Astrocyte (in vitro differentiated cells and primary cell): ENCODE results near the gene PDIA5. TPM values are rescaled to one million over a fixed set of nuclear protein-coding genes. Genes with fewer than 3 reads are reported as not detected.

Experiments used
- DNase-seq: peaks from one replicate; pipeline ENCODE4 v3.0.0-alpha.2; 2010; ENCODE audit warnings: low read depth
- FAIRE-seq: peaks from 2 replicates; lab custom pipeline; 2011; peaks lifted over from hg19 to GRCh38; lab: Jason Lieb, UNC
- H2AFZ ChIP-seq: 2 replicates; pipeline ENCODE4 v1.6.0; 2012; ENCODE audit warnings: low read depth, low read length, inconsistent platforms
- H3K27ac ChIP-seq: 2 replicates; pipeline ENCODE4 v1.5.1; 2011; ENCODE audit warnings: low read depth, low read length, inconsistent platforms
- H3K27me3 ChIP-seq: 2 replicates; pipeline ENCODE4 v1.6.0; 2011; ENCODE audit warnings: low read length, inconsistent platforms; ENCODE audit not compliant: insufficient read depth
- H3K36me3 ChIP-seq: 2 replicates; pipeline ENCODE4 v1.5.1; 2011; ENCODE audit warnings: low read length, inconsistent platforms; ENCODE audit not compliant: insufficient read depth
- H3K4me1 ChIP-seq: 2 replicates; pipeline ENCODE4 v1.5.1; 2011; ENCODE audit warnings: low read length, inconsistent platforms; ENCODE audit not compliant: insufficient read depth
- H3K4me2 ChIP-seq: 2 replicates; pipeline ENCODE4 v1.6.0; 2012; ENCODE audit warnings: low read length, inconsistent platforms
- H3K4me3 ChIP-seq: 2 replicates; pipeline ENCODE4 v1.5.1; 2011; ENCODE audit warnings: low read depth, mild to moderate bottlenecking, low read length, inconsistent platforms; ENCODE audit not compliant: insufficient read depth
- H3K79me2 ChIP-seq: 2 replicates; pipeline ENCODE4 v1.6.0; 2012; ENCODE audit warnings: mild to moderate bottlenecking, low read length, inconsistent platforms; ENCODE audit not compliant: insufficient read depth
- H3K9ac ChIP-seq: 2 replicates; pipeline ENCODE4 v1.6.0; 2012; ENCODE audit warnings: mild to moderate bottlenecking, low read length, inconsistent platforms
- H3K9me3 ChIP-seq: 2 replicates; pipeline ENCODE4 v1.5.1; 2012; ENCODE audit warnings: low read depth, mild to moderate bottlenecking, low read length, inconsistent platforms; ENCODE audit not compliant: insufficient read depth
- H4K20me1 ChIP-seq: 2 replicates; pipeline ENCODE4 v1.6.0; 2012; ENCODE audit warnings: low read length, inconsistent platforms; ENCODE audit not compliant: insufficient read depth
- H3K27ac Mint-ChIP-seq: one replicate; pipeline ENCODE4 v1.8.0; 2021; ENCODE audit warnings: mild to moderate bottlenecking, mixed read lengths; ENCODE audit not compliant: unreplicated experiment
- H3K27me3 Mint-ChIP-seq: one replicate; pipeline ENCODE4 v1.8.0; 2021; ENCODE audit warnings: low read depth, mixed read lengths; ENCODE audit not compliant: unreplicated experiment
- H3K36me3 Mint-ChIP-seq: one replicate; pipeline ENCODE4 v1.8.0; 2021; ENCODE audit warnings: low read depth, mixed read lengths; ENCODE audit not compliant: unreplicated experiment
- H3K4me1 Mint-ChIP-seq: one replicate; pipeline ENCODE4 v1.8.0; 2021; ENCODE audit warnings: low read depth, mixed read lengths; ENCODE audit not compliant: unreplicated experiment
- H3K4me3 Mint-ChIP-seq: one replicate; pipeline ENCODE4 v1.8.0; 2021; ENCODE audit warnings: mild to moderate bottlenecking, moderate library complexity, mixed read lengths; ENCODE audit not compliant: unreplicated experiment
- H3K9me3 Mint-ChIP-seq: one replicate; pipeline ENCODE4 v1.8.0; 2021; ENCODE audit warnings: mild to moderate bottlenecking, mixed read lengths; ENCODE audit not compliant: unreplicated experiment
- EZH2 ChIP-seq: IDR thresholded peaks from 2 replicates; pipeline ENCODE4 v1.6.1; 2012; ENCODE audit warnings: mild to moderate bottlenecking, low read length, inconsistent platforms; ENCODE audit not compliant: insufficient read depth
- total RNA-seq: library from RNA; stranded (reverse); gene quantifications from 2 replicates; pipeline ENCODE4 v1.2.1, GENCODE V29; 2021
- TF ChIP-seq, protein P1 (sequence below): IDR thresholded peaks from 2 replicates; pipeline ENCODE4 v1.5.1; 2011; ENCODE audit warnings: low read depth, mild to moderate bottlenecking, inconsistent platforms, low read length, moderate library complexity; ENCODE audit not compliant: insufficient read depth

PDIA5 gene
- total RNA-seq, 1 donor from 2014 or later, result 77.5 TPM

DNA sequence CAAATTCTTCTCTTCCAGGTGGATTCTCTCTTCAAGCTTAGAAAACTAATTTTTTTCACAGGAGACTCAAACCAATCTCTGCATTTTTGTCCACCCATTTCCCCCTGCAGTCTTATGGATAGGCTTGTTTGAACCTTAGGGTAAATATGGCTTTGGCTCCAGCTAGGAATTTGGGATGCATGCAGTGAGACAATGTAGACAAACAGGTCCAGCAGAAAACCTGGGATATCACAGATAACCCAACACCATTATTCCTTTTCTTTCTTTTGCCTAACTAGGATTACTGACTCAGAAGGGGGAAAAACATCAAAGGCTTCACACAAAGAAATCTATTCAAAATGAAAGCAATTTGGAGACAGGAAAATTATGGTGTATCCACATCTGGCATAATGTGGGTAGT is 28.1 kb upstream of the PDIA5 start:
- H4K20me1 ChIP-seq, result no peaks in the 10 kb centered on the region
- H3K27ac Mint-ChIP-seq, result no peak overlapping the region
- no peaks in the 10 kb centered on the region for H3K4me1 ChIP-seq
- TF ChIP-seq EZH2, result no peak
- TF ChIP-seq, protein P1, sequence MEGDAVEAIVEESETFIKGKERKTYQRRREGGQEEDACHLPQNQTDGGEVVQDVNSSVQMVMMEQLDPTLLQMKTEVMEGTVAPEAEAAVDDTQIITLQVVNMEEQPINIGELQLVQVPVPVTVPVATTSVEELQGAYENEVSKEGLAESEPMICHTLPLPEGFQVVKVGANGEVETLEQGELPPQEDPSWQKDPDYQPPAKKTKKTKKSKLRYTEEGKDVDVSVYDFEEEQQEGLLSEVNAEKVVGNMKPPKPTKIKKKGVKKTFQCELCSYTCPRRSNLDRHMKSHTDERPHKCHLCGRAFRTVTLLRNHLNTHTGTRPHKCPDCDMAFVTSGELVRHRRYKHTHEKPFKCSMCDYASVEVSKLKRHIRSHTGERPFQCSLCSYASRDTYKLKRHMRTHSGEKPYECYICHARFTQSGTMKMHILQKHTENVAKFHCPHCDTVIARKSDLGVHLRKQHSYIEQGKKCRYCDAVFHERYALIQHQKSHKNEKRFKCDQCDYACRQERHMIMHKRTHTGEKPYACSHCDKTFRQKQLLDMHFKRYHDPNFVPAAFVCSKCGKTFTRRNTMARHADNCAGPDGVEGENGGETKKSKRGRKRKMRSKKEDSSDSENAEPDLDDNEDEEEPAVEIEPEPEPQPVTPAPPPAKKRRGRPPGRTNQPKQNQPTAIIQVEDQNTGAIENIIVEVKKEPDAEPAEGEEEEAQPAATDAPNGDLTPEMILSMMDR, result no peak
- no peak overlapping the region for H2AFZ ChIP-seq
- H3K9me3 ChIP-seq, result no peaks in the 10 kb centered on the region
- FAIRE-seq (no peak), DNase-seq (no peak)
- no peaks in the 10 kb centered on the region for H3K36me3 ChIP-seq
- H3K4me1 Mint-ChIP-seq, result no peaks in the 10 kb centered on the region
- H3K9me3 Mint-ChIP-seq, result no peaks in the 10 kb centered on the region
- peaks cover 56% of the 10 kb centered on the region for H3K27me3 ChIP-seq
- H3K79me2 ChIP-seq, result no peaks in the 10 kb centered on the region
- no peak overlapping the region for H3K4me3 ChIP-seq
- H3K9ac ChIP-seq, result no peak overlapping the region
- H3K36me3 Mint-ChIP-seq, result no peaks in the 10 kb centered on the region
- H3K27ac ChIP-seq, result no peak overlapping the region
- no peak overlapping the region for H3K4me2 ChIP-seq
- H3K27me3 Mint-ChIP-seq, result peaks cover 52% of the 10 kb centered on the region
- no peak overlapping the region for H3K4me3 Mint-ChIP-seq

- Mint-ChIP-seq H3K27ac (no peak overlapping the region), H3K4me3 (no peak overlapping the region), H3K4me1 (no peaks in the 10 kb centered on the region), H3K36me3 (no peaks in the 10 kb centered on the region), H3K27me3 (peaks cover 49% of the 10 kb centered on the region), H3K9me3 (no peaks in the 10 kb centered on the region)
- Histone ChIP-seq H3K79me2 (no peaks in the 10 kb centered on the region), H3K9ac (no peak overlapping the region), H3K36me3 (no peaks in the 10 kb centered on the region), H3K9me3 (no peaks in the 10 kb centered on the region), H3K27ac (no peak overlapping the region), H2AFZ (no peak overlapping the region), H3K4me3 (no peak overlapping the region), H3K4me2 (no peak overlapping the region), H3K4me1 (no peaks in the 10 kb centered on the region), H4K20me1 (no peaks in the 10 kb centered on the region), H3K27me3 (peaks cover 53% of the 10 kb centered on the region)
- no peak for TF ChIP-seq EZH2
- DNase-seq (no peak), FAIRE-seq (no peak)
These were observed 27.6 kb upstream of the PDIA5 start for GRCh38 chr3:123039178-123039577.

GRCh38 chr3:123042413-123042812 is 24.4 kb upstream of the PDIA5 start:
- DNase-seq, result no peak
- no peak overlapping the region for H3K4me3 Mint-ChIP-seq
- H3K4me1 ChIP-seq, result peaks cover 4% of the 10 kb centered on the region
- no peak overlapping the region for H3K4me3 ChIP-seq
- no peaks in the 10 kb centered on the region for H3K9me3 Mint-ChIP-seq
- H3K36me3 ChIP-seq, result no peaks in the 10 kb centered on the region
- peaks cover 3% of the 10 kb centered on the region for H3K4me1 Mint-ChIP-seq
- H3K36me3 Mint-ChIP-seq, result no peaks in the 10 kb centered on the region
- H3K27me3 Mint-ChIP-seq, result peaks cover 40% of the 10 kb centered on the region
- H3K27me3 ChIP-seq, result peaks cover 47% of the 10 kb centered on the region
- H4K20me1 ChIP-seq, result no peaks in the 10 kb centered on the region
- H3K4me2 ChIP-seq, result no peak overlapping the region
- H3K9me3 ChIP-seq, result no peaks in the 10 kb centered on the region
- no peak overlapping the region for H3K9ac ChIP-seq
- no peak overlapping the region for H3K27ac ChIP-seq
- H3K79me2 ChIP-seq, result no peaks in the 10 kb centered on the region
- TF ChIP-seq, protein P1, result no peak
- no peak for TF ChIP-seq EZH2
- no peak overlapping the region for H3K27ac Mint-ChIP-seq
- H2AFZ ChIP-seq, result no peak overlapping the region
- no peak for FAIRE-seq
